Stomach smooth muscle (tissue), 2 donors: ENCODE results near the gene ZBTB20.

Source experiments
- H3K27ac ChIP-seq: one replicate; pipeline ENCODE4 v1.7.0; 2013; ENCODE audit warnings: mild to moderate bottlenecking, low read length, inconsistent platforms
- H3K27me3 ChIP-seq, 2 donors: one replicate each; pipeline ENCODE4 v1.7.0; 2013; ENCODE audit warnings: low read length in 2 of 2; ENCODE audit not compliant: insufficient read depth in 2 of 2, control insufficient read depth in 1 of 2
- H3K36me3 ChIP-seq, 2 donors: one replicate each; pipeline ENCODE4 v1.7.0; 2013; ENCODE audit warnings: low read length in 2 of 2; ENCODE audit not compliant: control insufficient read depth in 2 of 2, insufficient read depth in 2 of 2
- H3K4me1 ChIP-seq: one replicate; pipeline ENCODE4 v1.7.0; 2013; ENCODE audit warnings: low read length; ENCODE audit not compliant: control insufficient read depth, insufficient read depth
- H3K4me3 ChIP-seq, 2 donors: one replicate each; pipeline ENCODE4 v1.7.0; 2013; ENCODE audit warnings: low read length in 2 of 2
- H3K9ac ChIP-seq, 2 donors: one replicate each; pipeline ENCODE4 v1.7.0; 2013; ENCODE audit warnings: low read length in 2 of 2, mild to moderate bottlenecking in 1 of 2
- H3K9me3 ChIP-seq, 2 donors: one replicate each; pipeline ENCODE4 v1.7.0; 2013; ENCODE audit warnings: low read length in 2 of 2; ENCODE audit not compliant: control insufficient read depth in 2 of 2
- donor health status: healthy.
- donor health status: Pancreatic carcinoma.

Gene ZBTB20

DNA sequence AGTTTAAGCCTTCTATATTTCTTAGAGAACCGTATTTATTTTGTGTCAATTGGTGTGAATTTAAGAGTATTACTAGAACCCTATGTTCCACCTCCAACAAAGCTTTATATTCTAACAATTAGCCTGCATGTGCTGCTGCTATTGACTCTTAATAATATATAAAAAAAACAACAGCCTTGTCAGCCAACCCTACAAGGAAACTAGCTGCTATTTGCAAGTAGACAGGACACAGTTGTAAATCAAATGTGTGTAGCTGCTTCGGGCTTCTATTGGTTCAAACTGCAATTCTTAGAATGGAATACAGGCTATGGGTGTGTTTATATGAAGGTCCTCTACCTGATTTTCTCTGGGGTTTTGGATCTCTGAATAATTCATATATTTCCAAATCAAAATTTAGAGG lies 60.7 kb downstream of the ZBTB20 start:
- Histone ChIP-seq H3K4me1 (no peaks in the 10 kb centered on the region), H3K36me3 (no peaks in the 10 kb centered on the region), H3K9me3 (no peaks in the 10 kb centered on the region), H3K9ac (no peak overlapping the region), H3K27me3 (no peaks in the 10 kb centered on the region), H3K4me3 (no peak overlapping the region), H3K27ac (no peak overlapping the region)

DNA sequence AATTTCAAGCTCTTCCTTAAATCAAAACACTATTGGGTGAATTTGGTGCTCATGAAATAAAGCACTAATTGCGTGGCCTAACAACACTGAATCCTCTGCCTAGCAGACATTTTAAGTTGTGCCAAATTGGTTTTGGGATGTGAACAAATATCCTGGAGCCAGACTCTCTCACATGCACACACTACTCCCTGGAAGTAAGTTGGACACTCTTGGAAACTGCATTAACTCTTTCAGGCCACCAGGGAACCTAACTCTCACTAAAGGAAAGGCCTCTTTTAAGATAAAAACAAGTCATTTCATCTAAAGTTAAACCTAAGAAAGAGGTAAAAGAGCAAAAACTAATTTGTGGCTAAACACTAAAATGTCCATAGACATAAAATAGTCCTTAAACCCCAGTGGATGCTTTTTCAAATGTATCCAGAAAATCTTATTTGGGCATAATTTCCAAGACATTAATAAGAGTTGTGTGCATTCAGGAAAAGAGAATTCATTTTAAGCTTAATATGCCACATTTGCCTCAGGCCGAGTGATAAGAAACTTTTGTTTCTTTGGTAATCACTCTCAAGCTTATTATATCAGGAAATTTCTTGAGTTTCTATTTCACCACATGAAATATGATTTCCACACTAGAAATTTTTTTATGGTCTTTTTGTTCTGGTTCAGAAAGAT lies 61.8 kb downstream of the ZBTB20 start:
- H3K27me3 ChIP-seq = no peaks in the 10 kb centered on the region
- H3K4me3 ChIP-seq = peak overlapping the region in 1 of 2 donors; percentile 26
- H3K9me3 ChIP-seq = no peaks in the 10 kb centered on the region
- H3K36me3 ChIP-seq = no peaks in the 10 kb centered on the region
- no peak overlapping the region for H3K27ac ChIP-seq
- no peaks in the 10 kb centered on the region for H3K4me1 ChIP-seq
- H3K9ac ChIP-seq = no peak overlapping the region

DNA sequence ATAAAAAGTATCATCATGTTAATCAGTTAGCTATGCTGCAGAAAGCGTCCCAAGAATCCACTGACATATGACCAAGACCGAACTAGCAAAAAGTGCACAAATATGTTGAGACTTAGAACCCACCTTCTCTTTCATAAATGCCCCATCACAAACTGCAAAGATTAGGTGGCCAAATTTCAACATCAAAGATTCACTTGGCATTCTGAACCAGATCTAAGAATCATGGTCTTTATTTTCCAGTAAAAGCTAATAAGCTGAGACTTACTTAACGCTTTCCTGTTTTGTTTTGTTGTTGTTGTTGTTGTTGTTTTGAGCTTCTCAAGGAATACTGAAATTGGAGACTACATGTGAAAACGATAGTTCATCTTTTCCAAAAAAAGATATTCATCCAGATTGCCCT lies 62.4 kb downstream of the ZBTB20 start:
- Histone ChIP-seq H3K9ac (no peak overlapping the region), H3K4me3 (no peak overlapping the region), H3K4me1 (no peaks in the 10 kb centered on the region), H3K36me3 (no peaks in the 10 kb centered on the region), H3K27me3 (no peaks in the 10 kb centered on the region), H3K27ac (no peak overlapping the region), H3K9me3 (no peaks in the 10 kb centered on the region)

DNA sequence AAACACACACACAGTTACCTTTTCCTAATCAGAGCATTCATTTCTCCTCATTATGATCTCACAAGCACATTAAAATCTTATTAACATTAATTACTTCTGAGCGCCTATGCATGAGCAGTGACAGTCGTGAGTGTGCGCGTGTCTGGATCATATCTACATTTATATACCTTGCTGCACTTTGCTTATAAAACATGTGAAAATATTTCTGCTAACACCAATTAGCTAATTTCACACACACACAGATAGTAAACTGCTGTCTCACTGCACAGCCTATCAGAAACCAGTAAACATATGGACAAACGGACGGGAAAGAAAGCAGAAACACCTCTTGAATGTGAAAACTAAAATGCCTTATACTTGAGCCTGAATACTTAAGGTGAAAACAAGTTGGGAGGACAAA lies 64.8 kb downstream of the ZBTB20 start:
- Histone ChIP-seq H3K9me3 (no peaks in the 10 kb centered on the region), H3K9ac (no peak overlapping the region), H3K4me3 (no peak overlapping the region), H3K36me3 (no peaks in the 10 kb centered on the region), H3K4me1 (no peaks in the 10 kb centered on the region), H3K27me3 (no peaks in the 10 kb centered on the region), H3K27ac (no peak overlapping the region)

DNA sequence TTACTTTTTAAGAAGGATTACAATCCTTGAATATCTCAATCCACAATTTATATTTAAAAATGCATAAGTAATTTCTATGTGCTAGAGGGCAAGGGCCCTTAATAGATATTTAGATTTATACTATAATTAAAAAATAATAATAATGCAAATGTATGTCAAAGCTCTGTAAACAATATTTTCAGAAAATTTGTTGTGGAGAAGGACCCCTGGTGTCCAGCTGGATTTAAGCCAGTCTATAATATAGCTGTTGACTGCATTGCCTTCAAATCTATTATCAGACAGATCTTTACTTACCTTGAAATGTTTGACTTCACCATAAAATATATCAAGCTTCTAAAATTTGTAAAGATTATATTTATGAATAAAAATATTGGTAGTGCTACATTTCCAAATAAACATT lies 65.6 kb downstream of the ZBTB20 start:
- no peak overlapping the region for H3K27ac ChIP-seq
- no peak overlapping the region for H3K9ac ChIP-seq
- H3K36me3 ChIP-seq = no peaks in the 10 kb centered on the region
- H3K27me3 ChIP-seq = no peaks in the 10 kb centered on the region
- H3K9me3 ChIP-seq = peaks cover 0 to 3% of the 10 kb centered on the region in 2 donors
- H3K4me3 ChIP-seq = no peak overlapping the region
- H3K4me1 ChIP-seq = no peaks in the 10 kb centered on the region

DNA sequence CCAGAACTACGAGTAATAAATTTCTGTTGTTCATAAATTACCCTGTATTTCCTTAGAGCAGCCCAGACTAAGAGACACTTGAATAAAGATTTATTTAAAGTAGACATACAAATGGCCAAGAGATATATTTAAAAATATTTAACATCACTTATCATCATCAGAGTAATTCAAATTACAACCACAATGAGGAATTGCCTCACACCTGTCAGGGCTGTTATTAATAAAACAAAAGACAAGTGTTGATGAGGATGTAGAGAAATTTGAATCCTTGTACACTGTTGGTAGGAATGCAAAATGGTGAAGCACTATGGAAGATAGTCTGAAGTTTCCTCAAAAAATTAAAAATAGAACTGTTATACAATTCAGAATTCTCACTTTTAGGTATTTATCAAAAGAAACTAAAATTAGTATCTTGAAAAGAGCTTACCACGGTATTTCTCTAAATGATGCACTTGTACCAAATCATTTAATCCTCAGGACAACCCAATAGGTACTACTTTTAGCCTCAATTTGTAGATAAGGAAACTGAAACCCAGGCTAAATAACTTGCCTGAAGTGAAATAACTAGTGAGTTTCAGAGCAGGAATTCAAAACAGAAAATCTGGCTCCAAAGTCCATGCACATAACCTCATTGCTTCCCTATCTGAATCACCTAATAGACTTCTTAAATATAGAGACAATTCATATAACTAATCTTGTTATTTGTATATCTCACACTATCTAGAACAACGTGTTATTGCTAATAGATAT lies 69.4 kb downstream of the ZBTB20 start:
- no peaks in the 10 kb centered on the region for H3K36me3 ChIP-seq
- no peaks in the 10 kb centered on the region for H3K4me1 ChIP-seq
- H3K9ac ChIP-seq = no peak overlapping the region
- H3K27me3 ChIP-seq = no peaks in the 10 kb centered on the region
- no peak overlapping the region for H3K4me3 ChIP-seq
- H3K9me3 ChIP-seq = peaks cover 0 to 3% of the 10 kb centered on the region in 2 donors
- no peak overlapping the region for H3K27ac ChIP-seq

DNA sequence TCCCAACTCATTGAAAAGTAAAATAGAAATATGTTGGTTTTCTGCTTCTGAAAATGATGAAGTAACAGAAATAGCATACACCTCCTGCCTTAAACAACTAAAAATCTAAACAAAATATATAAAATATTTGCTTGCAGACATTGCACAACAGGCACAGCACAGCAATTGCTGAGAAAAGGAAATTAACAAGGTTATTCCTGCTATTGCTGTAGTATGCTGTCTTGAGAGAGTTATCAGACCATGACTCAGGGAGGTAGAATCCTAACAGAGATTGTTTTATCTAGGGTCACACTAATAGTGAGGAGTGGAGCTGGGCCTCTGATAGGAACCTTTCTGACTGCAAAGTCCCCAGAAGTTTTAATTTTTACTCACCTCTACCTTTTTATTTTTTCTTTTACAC lies 72.6 kb downstream of the ZBTB20 start:
- no peaks in the 10 kb centered on the region for H3K36me3 ChIP-seq
- H3K27ac ChIP-seq = no peak overlapping the region
- no peak overlapping the region for H3K4me3 ChIP-seq
- H3K9me3 ChIP-seq = peaks cover 0 to 3% of the 10 kb centered on the region in 2 donors
- H3K9ac ChIP-seq = no peak overlapping the region
- no peaks in the 10 kb centered on the region for H3K4me1 ChIP-seq
- H3K27me3 ChIP-seq = no peaks in the 10 kb centered on the region

DNA sequence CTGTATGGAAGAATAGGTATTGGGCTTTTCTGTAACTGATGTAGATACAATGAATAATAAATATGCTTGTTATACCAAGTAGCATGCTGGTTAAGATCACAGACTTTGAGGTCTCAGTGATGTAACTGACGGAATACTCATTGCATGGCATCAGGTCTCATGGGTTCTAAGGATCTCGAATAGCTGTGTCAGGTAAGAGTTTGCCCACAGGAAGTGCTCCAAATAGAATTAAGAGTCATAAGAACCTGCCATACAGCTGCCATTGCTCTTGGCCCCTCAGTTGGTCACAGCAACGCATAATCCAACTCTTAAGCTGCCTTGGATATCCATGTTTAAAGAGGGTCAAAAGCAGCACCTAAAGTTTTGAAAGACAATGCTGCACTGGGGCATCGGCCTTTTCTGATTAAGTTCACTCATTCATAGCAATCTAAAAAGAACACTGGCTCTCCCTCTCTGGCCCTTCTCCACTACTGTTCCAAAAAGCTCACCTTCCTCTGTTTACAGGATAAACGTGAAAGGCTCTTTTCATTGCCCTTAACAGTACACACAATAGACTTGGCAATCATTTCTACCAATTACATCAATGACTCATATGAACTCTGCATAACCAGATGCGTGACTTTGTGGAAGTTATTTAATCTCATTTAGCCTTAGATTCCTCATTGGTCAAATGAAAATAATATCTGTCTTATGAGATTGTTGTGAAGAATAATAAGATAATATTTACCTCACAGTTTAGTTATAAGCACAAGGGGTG lies 74.6 kb downstream of the ZBTB20 start:
- H3K9ac ChIP-seq = no peak overlapping the region
- H3K27ac ChIP-seq = no peak overlapping the region
- no peaks in the 10 kb centered on the region for H3K36me3 ChIP-seq
- no peak overlapping the region for H3K4me3 ChIP-seq
- no peaks in the 10 kb centered on the region for H3K27me3 ChIP-seq
- peaks cover 0 to 3% of the 10 kb centered on the region in 2 donors for H3K9me3 ChIP-seq
- H3K4me1 ChIP-seq = no peaks in the 10 kb centered on the region

DNA sequence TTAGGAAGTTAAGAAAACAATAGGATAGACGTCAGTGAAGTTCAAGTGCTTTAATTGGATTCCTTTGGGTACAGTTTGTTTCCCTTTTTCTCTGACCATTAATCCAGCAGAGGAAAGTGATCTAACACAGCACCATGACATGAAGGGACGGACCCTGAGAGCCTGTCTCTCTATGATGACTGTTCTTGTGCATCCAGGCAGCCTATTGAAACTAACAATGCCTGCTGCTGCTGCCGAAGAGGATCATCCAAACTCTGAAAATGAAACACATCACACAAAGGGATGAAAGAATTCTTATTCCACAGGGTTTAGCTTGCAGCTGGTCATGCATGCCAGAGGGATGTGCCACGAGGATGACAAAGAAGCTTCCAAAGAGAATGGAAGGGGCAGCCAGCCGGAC lies 75.5 kb downstream of the ZBTB20 start:
- Histone ChIP-seq H3K9me3 (no peaks in the 10 kb centered on the region), H3K4me1 (no peaks in the 10 kb centered on the region), H3K9ac (no peak overlapping the region), H3K36me3 (no peaks in the 10 kb centered on the region), H3K27ac (no peak overlapping the region), H3K4me3 (peak overlapping the region in 1 of 2 donors; percentile 26), H3K27me3 (no peaks in the 10 kb centered on the region)

DNA sequence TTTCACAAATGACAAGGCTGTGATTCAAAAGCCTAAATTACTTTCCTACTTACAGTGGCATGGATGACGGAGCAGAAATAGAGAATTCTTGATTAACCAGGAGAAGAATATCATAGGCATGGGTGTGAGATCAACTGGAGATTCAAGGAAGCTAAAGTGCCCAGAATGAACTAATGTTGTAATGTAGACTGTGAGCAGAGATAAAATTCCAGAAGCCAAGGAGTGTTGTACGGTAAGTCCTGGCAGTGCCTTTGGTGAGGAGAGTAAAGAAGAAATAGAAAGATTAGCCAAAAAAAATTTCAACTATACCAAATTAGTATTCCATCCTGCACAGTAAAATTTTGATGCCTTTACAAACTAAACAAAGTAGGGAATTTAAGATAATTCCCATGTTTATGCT lies 75.9 kb downstream of the ZBTB20 start:
- H3K27me3 ChIP-seq = no peaks in the 10 kb centered on the region
- no peaks in the 10 kb centered on the region for H3K4me1 ChIP-seq
- H3K9me3 ChIP-seq = no peaks in the 10 kb centered on the region
- no peak overlapping the region for H3K27ac ChIP-seq
- H3K9ac ChIP-seq = no peak overlapping the region
- no peaks in the 10 kb centered on the region for H3K36me3 ChIP-seq
- no peak overlapping the region for H3K4me3 ChIP-seq
